ENCODE measurements around the gene U2AF2. TPM values are rescaled to one million over a fixed set of nuclear protein-coding genes. Genes with fewer than 3 reads are reported as not detected.

The U2AF2 gene
- total and polyA plus RNA-seq, 12 donors, result 58.9 to 243 (median 117) TPM

DNA sequence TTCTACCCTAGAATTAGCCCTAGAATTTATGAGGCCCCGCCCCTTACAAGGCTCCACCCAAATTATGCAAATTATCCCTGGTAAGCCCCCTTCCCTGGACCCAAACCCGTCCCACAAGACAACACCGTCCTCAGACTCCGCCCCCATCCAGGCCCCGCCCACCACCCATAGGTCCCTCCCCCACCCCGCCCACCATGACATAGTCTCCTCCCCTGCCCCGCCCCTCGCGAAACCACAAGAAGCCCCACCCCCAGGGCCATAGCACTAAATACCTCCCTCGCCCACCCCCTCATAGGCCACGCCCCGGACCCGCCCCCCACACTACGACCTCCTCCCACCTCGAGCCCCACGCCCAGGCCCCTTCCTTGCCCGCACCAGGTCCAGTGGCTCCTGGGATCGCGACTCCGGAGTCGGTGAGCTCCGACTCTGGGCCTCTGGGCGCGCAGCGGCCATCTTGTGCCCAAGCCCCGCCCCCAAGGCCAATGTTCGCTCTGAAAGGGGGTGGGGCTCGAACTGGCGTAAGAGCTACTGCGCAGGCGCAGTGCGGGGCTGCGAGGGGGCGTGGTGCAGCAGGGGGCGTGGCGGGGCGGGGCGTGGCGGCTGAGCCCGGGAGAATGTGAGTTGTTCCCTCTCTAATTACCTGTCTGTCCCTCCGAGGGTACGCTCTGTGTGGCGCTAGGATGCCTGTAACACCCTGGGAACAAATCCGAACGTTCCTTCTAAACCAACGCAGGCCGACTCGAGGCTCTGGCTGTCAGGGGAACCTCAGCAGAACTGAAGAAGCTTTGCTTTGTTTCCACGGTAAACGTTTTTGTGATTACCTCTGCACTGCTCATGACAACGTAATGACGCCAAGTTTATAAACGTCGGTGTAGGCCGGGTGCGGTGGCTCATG, 30.5 kb upstream of the U2AF2 start, which contains the start of gene ZNF784:
Gene ZNF784, minus strand, starts transcription at position 458 of the 895 bp plus-strand sequence. Its CDS starts 5 bp downstream, at position 453.
- peak within 1 kb of the TSS; percentile 91 to 98 (median 95) for H3K27ac ChIP-seq
- intact Hi-C loops (cut with DNase I), result no loop called here
- TF ChIP-seq, protein P1, sequence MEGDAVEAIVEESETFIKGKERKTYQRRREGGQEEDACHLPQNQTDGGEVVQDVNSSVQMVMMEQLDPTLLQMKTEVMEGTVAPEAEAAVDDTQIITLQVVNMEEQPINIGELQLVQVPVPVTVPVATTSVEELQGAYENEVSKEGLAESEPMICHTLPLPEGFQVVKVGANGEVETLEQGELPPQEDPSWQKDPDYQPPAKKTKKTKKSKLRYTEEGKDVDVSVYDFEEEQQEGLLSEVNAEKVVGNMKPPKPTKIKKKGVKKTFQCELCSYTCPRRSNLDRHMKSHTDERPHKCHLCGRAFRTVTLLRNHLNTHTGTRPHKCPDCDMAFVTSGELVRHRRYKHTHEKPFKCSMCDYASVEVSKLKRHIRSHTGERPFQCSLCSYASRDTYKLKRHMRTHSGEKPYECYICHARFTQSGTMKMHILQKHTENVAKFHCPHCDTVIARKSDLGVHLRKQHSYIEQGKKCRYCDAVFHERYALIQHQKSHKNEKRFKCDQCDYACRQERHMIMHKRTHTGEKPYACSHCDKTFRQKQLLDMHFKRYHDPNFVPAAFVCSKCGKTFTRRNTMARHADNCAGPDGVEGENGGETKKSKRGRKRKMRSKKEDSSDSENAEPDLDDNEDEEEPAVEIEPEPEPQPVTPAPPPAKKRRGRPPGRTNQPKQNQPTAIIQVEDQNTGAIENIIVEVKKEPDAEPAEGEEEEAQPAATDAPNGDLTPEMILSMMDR (IDR thresholded peaks at IDR 0.05), result no peak
- TF ChIP-seq POLR2A (IDR thresholded peaks at IDR 0.05), result peak in 1 of 2 donors; percentile 39
- peaks cover 0 to 12% of the 10 kb centered on the region in 2 donors for H3K36me3 ChIP-seq (replicated peaks in 1 of 2)
- 0 to 1% (median 1%) methylated on average over 16 to 56 of the region's 56 CpGs for WGBS, 4 donors
- peaks cover 0 to 25% of the 10 kb centered on the region in 2 donors for H3K4me1 ChIP-seq (replicated peaks in 1 of 2)
- peak; percentile 91 to 95 (median 94) for DNase-seq
- no peaks in the 10 kb centered on the region for H3K27me3 ChIP-seq
- H3K9me3 ChIP-seq (replicated peaks in 1 of 3), result no peaks in the 10 kb centered on the region
- H3K4me3 ChIP-seq, result peak within 1 kb of the TSS in 3 of 4 donors; percentile 61 to 97 (median 64)

DNA sequence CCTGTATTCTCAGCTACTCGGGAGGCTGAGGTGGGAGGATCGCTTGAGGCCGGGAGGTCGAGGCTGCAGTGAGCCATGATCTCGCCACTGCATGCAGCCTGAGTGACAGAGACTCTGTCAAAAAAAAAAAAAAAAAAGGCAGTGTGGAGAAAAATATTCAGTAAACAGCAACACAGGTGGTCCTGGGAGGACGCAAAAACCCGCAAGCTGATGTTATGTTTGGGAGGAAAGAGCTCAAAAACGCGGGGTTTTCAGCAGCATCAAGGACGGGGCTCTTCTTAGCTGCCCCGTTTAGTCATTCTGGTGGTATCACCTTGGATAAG, 29.9 kb upstream of the U2AF2 start:
- peaks cover 0 to 12% of the 10 kb centered on the region in 2 donors for H3K36me3 ChIP-seq (replicated peaks in 1 of 2)
- no peaks in the 10 kb centered on the region for H3K27me3 ChIP-seq
- H3K4me3 ChIP-seq, result peak overlapping the region in 1 of 4 donors; percentile 64
- 31 to 39% (median 35%) methylated on average over 11 of the region's 11 CpGs for WGBS, 4 donors
- intact Hi-C loops (cut with DNase I), result no loop called here
- TF ChIP-seq, protein P1 (IDR thresholded peaks at IDR 0.05), result no peak
- no peak for TF ChIP-seq POLR2A (IDR thresholded peaks at IDR 0.05)
- peaks cover 0 to 21% of the 10 kb centered on the region in 2 donors for H3K4me1 ChIP-seq (replicated peaks in 1 of 2)
- H3K9me3 ChIP-seq (replicated peaks in 1 of 3), result no peaks in the 10 kb centered on the region
- DNase-seq, result no peak
- H3K27ac ChIP-seq, result peak overlapping the region in 2 of 5 donors; percentile 95 to 98

DNA sequence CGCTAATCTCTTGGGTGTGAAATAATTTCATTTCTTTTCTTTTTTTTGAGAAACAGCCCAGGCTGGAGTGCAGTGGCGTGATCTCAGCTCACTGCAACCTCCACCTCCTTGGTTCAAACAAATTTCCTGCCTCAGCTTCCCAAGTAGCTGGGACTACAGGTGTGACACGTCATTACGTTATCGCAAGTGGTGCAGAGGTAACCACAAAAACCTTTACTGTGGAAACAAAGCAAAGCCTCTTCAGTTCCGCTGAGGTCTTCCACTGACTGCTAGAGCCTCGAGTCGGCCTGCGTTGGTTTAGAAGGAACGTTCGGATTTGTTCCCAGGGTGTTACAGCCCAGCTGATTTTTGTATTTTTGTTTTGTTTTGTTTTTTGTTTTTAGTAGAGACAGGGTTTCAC, 28.5 kb upstream of the U2AF2 start:
- Histone ChIP-seq H3K9me3 (replicated peaks in 1 of 3) (no peaks in the 10 kb centered on the region), H3K27ac (no peak overlapping the region), H3K27me3 (no peaks in the 10 kb centered on the region), H3K36me3 (replicated peaks in 1 of 2) (peaks cover 0 to 4% of the 10 kb centered on the region in 2 donors), H3K4me1 (replicated peaks in 1 of 2) (peaks cover 0 to 21% of the 10 kb centered on the region in 2 donors), H3K4me3 (no peak overlapping the region)
- TF ChIP-seq POLR2A (IDR thresholded peaks at IDR 0.05), result no peak
- TF ChIP-seq, protein P1 (IDR thresholded peaks at IDR 0.05), result no peak
- DNase-seq, result no peak
- intact Hi-C loops (cut with DNase I), result no loop called here
- WGBS, 4 donors, result 87 to 92% (median 89%) methylated on average over 11 of the region's 11 CpGs

DNA sequence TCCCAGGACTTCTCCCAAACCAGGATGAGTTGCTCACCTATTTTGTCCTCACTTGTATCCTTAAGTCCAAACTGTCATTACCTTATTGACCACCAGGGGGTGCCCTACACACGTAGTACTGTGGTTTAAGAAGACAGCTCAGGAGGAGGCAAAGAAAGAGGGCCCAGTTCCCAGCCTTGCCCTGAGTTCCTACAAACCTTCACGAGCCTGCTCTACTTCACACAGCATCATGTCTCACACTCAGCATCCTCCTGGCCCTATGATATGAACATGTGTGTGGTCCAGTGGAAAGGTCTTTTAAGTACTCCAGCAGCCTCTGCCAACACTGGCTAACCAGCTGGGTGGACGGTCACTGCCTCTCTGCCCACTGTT, 22.4 kb upstream of the U2AF2 start:
- Histone ChIP-seq H3K4me1 (replicated peaks in 1 of 2) (peaks cover 18 to 20% of the 10 kb centered on the region in 2 donors), H3K9me3 (replicated peaks in 1 of 3) (no peaks in the 10 kb centered on the region), H3K27ac (peak overlapping the region in 1 of 5 donors; percentile 59), H3K27me3 (no peaks in the 10 kb centered on the region), H3K36me3 (replicated peaks in 1 of 2) (no peaks in the 10 kb centered on the region), H3K4me3 (no peak overlapping the region)
- DNase-seq, result peak; percentile 92 to 98 (median 95)
- TF ChIP-seq, protein P1 (IDR thresholded peaks at IDR 0.05), result peak; percentile 89 to 95 (median 92)
- no peak for TF ChIP-seq POLR2A (IDR thresholded peaks at IDR 0.05)
- WGBS, 4 donors, result 20 to 32% (median 29%) methylated on average over 3 of the region's 3 CpGs
- intact Hi-C loops (cut with DNase I), result loop anchor here in 1 of 2 donors (5.0 kb wide), 1 partner anchor 115 kb away; no protein-coding TSS in a partner anchor
